IMR-90 (cell line): ENCODE measurements around the gene DHX57. TPM values are rescaled to one million over a fixed set of nuclear protein-coding genes. Genes with fewer than 3 reads are reported as not detected.

ENCODE experiments used
- ATAC-seq: fragments of 200-7000 bp; cut with Tn5 transposase; 2 replicates; pipeline ENCODE4 v1.9.1; 2020; ENCODE audit warnings: low read depth, mild to moderate bottlenecking, moderate library complexity
- BruUV-seq: library from RNA; stranded (reverse); fragments of 400-500 nt; replicated peaks from 2 replicates; lab custom pipeline; 2021; lab: Mats Ljungman, UMichigan
- CTCF ChIA-PET: fragments of 300-600 bp; formaldehyde crosslinking; extraction: SDS; loops from one replicate; lab custom pipeline; 2021; ENCODE audit warnings: antibody characterized with exemption; lab: Yijun Ruan, JAX
- POLR2A ChIA-PET: fragments of 300-600 bp; sonication (Branson Sonifier 250); formaldehyde crosslinking; loops from one replicate; lab custom pipeline; 2022; ENCODE audit warnings: antibody characterized with exemption; ENCODE audit not compliant: unreplicated experiment; lab: Charles Lee
- DNase-seq: peaks from one replicate; pipeline ENCODE4 v3.0.0; 2013
- H2AFZ ChIP-seq: replicated peaks from 2 replicates; pipeline ENCODE3; 2013; ENCODE audit warnings: low read length, mild to moderate bottlenecking; ENCODE audit not compliant: poor library complexity
- H2AK5ac ChIP-seq: 2 replicates; pipeline ENCODE4 v1.6.1; 2013; ENCODE audit warnings: low read depth, low read length, inconsistent platforms
- H2AK9ac ChIP-seq: replicated peaks from 2 replicates; pipeline ENCODE3; 2013; ENCODE audit warnings: mild to moderate bottlenecking, low read depth, low read length, moderate library complexity; ENCODE audit not compliant: poor library complexity
- H2BK120ac ChIP-seq: 2 replicates; pipeline ENCODE4 v1.6.1; 2013; ENCODE audit warnings: low read depth, low read length, inconsistent platforms
- H2BK15ac ChIP-seq: 3 replicates; pipeline ENCODE4 v1.6.1; 2013; ENCODE audit warnings: low read depth, low read length, inconsistent platforms
- H2BK20ac ChIP-seq: 2 replicates; pipeline ENCODE4 v1.6.1; 2013; ENCODE audit warnings: low read depth, mild to moderate bottlenecking, inconsistent platforms, low read length, moderate library complexity
- H2BK5ac ChIP-seq: 2 replicates; pipeline ENCODE4 v1.6.1; 2013; ENCODE audit warnings: mild to moderate bottlenecking, low read depth, low read length, inconsistent platforms; ENCODE audit not compliant: poor library complexity, severe bottlenecking
- H3K14ac ChIP-seq: replicated peaks from 2 replicates; pipeline ENCODE4 v1.6.1; 2013; ENCODE audit warnings: low read depth, low read length, inconsistent platforms
- H3K18ac ChIP-seq: 2 replicates; pipeline ENCODE4 v1.6.1; 2013; ENCODE audit warnings: low read depth, low read length, control low read depth
- H3K23ac ChIP-seq: 2 replicates; pipeline ENCODE4 v1.6.1; 2013; ENCODE audit warnings: low read depth, low read length, inconsistent platforms
- H3K27ac ChIP-seq: 2 replicates; pipeline ENCODE4 v1.5.1; 2013; ENCODE audit warnings: mild to moderate bottlenecking, control low read depth, low read length; ENCODE audit not compliant: insufficient read depth
- H3K27me3 ChIP-seq: 2 replicates; pipeline ENCODE4 v1.6.1; 2013; ENCODE audit warnings: low read length; ENCODE audit not compliant: control insufficient read depth, insufficient read depth
- H3K36me3 ChIP-seq: 2 replicates; pipeline ENCODE4 v1.6.1; 2013; ENCODE audit warnings: low read length, mixed read lengths; ENCODE audit not compliant: control insufficient read depth, insufficient read depth
- H3K4ac ChIP-seq: 2 replicates; pipeline ENCODE4 v1.6.1; 2013; ENCODE audit warnings: low read depth, low read length, inconsistent platforms
- H3K4me1 ChIP-seq: 2 replicates; pipeline ENCODE4 v1.6.1; 2013; ENCODE audit warnings: low read length, mixed read lengths; ENCODE audit not compliant: control insufficient read depth, insufficient read depth
- H3K4me2 ChIP-seq: 2 replicates; pipeline ENCODE4 v1.6.1; 2013; ENCODE audit warnings: low read depth, mild to moderate bottlenecking, control low read depth, low read length, moderate library complexity
- H3K4me3 ChIP-seq: 2 replicates; pipeline ENCODE4 v1.5.1; 2013; ENCODE audit warnings: low read depth, mild to moderate bottlenecking, control low read depth, low read length, moderate library complexity; ENCODE audit not compliant: insufficient read depth
- H3K56ac ChIP-seq: 2 replicates; pipeline ENCODE4 v1.6.1; 2013; ENCODE audit warnings: low read length, inconsistent platforms; ENCODE audit not compliant: insufficient read depth; ENCODE audit errors: extremely low read depth
- H3K79me1 ChIP-seq, 2 experiments: 2 replicates each; pipeline ENCODE4 v1.6.1; 2013; ENCODE audit warnings: low read length in 2 of 2, inconsistent platforms in 1 of 2, low read depth in 1 of 2
- H3K9ac ChIP-seq: 2 replicates; pipeline ENCODE4 v1.6.1; 2013; ENCODE audit warnings: low read depth, low read length, control low read depth
- H3K9me1 ChIP-seq: 2 replicates; pipeline ENCODE4 v1.6.1; 2013; ENCODE audit warnings: low read length, inconsistent platforms; ENCODE audit not compliant: insufficient read depth
- H3K9me3 ChIP-seq: 2 replicates; pipeline ENCODE4 v1.6.1; 2013; ENCODE audit warnings: low read length; ENCODE audit not compliant: control insufficient read depth, insufficient read depth
- H4K20me1 ChIP-seq: 2 replicates; pipeline ENCODE4 v1.6.1; 2013; ENCODE audit warnings: low read length, inconsistent platforms; ENCODE audit not compliant: insufficient read depth
- H4K5ac ChIP-seq: 2 replicates; pipeline ENCODE4 v1.6.1; 2013; ENCODE audit warnings: mild to moderate bottlenecking, low read depth, low read length, control low read depth
- H4K8ac ChIP-seq, 2 experiments: 2 replicates each; pipeline ENCODE4 v1.6.1; 2013; ENCODE audit warnings: low read depth in 2 of 2, low read length in 2 of 2, control low read depth in 1 of 2, inconsistent platforms in 1 of 2
- H4K91ac ChIP-seq: 2 replicates; pipeline ENCODE4 v1.6.1; 2013; ENCODE audit warnings: low read depth, low read length, inconsistent platforms; ENCODE audit not compliant: insufficient read depth
- BHLHE40 ChIP-seq: fragments of 150-350 bp; IDR thresholded peaks from 2 replicates; pipeline ENCODE4 v1.6.1; 2016; ENCODE audit warnings: mild to moderate bottlenecking, low read depth, low read length
- CEBPB ChIP-seq: IDR thresholded peaks from 2 replicates; pipeline ENCODE4 v1.6.1; 2012; ENCODE audit warnings: low read depth, low read length, improper control_type of control experiment
- CHD1 ChIP-seq: IDR thresholded peaks from 2 replicates; pipeline ENCODE4 v1.6.1; 2012; ENCODE audit warnings: low read depth, low read length, improper control_type of control experiment
- CTCF ChIP-seq: conservative IDR thresholded peaks from 2 replicates; pipeline ENCODE4 v1.5.1; 2012; ENCODE audit warnings: mild to moderate bottlenecking, low read depth, low read length, improper control_type of control experiment
- ELK1 ChIP-seq: fragments of 150-350 bp; IDR thresholded peaks from 2 replicates; pipeline ENCODE4 v1.6.1; 2016; ENCODE audit warnings: low read depth, mild to moderate bottlenecking, low read length, moderate library complexity, borderline replicate concordance
- FOS ChIP-seq: fragments of 150-350 bp; IDR thresholded peaks from 2 replicates; pipeline ENCODE4 v1.6.1; 2016; ENCODE audit warnings: low read depth, low read length
- MAFK ChIP-seq: IDR thresholded peaks from 2 replicates; pipeline ENCODE4 v1.6.1; 2012; ENCODE audit warnings: low read depth, low read length, improper control_type of control experiment
- MAZ ChIP-seq: IDR thresholded peaks from 2 replicates; pipeline ENCODE4 v1.6.1; 2012; ENCODE audit warnings: low read depth, mild to moderate bottlenecking, low read length, improper control_type of control experiment, moderate library complexity, borderline replicate concordance
- MXI1 ChIP-seq: IDR thresholded peaks from 2 replicates; pipeline ENCODE4 v1.6.1; 2012; ENCODE audit warnings: low read depth, mild to moderate bottlenecking, low read length, moderate library complexity, borderline replicate concordance
- NFE2L2 ChIP-seq: fragments of 150-350 bp; IDR thresholded peaks from 2 replicates; pipeline ENCODE4 v1.6.1; 2016; ENCODE audit warnings: low read depth, mild to moderate bottlenecking, low read length
- POLR2A ChIP-seq: IDR thresholded peaks from 2 replicates; pipeline ENCODE4 v1.6.1; 2012; ENCODE audit warnings: mild to moderate bottlenecking, low read depth, low read length
- RAD21 ChIP-seq: IDR thresholded peaks from 2 replicates; pipeline ENCODE4 v1.6.1; 2012; ENCODE audit warnings: low read length, improper control_type of control experiment
- RFX5 ChIP-seq: IDR thresholded peaks from 2 replicates; pipeline ENCODE4 v1.8.0; 2012; ENCODE audit warnings: low read depth, mild to moderate bottlenecking, low read length, moderate library complexity
- SMC3 ChIP-seq: fragments of 150-350 bp; IDR thresholded peaks from 2 replicates; pipeline ENCODE4 v1.6.1; 2016; ENCODE audit warnings: low read depth, mild to moderate bottlenecking, antibody characterized with exemption, low read length, moderate library complexity
- USF2 ChIP-seq: fragments of 150-350 bp; IDR thresholded peaks from 2 replicates; pipeline ENCODE4 v1.6.1; 2017; ENCODE audit warnings: mild to moderate bottlenecking, antibody characterized with exemption, low read length, low read depth
- WGBS, 2 experiments: methylation state at CpG; one replicate each; pipeline versions ENCODE4 v1.1.5 to v1.1.7; 2013; ENCODE audit warnings: missing lambda C conversion rate in 2 of 2; ENCODE audit not compliant: insufficient read length in 1 of 2; ENCODE audit errors: extremely low coverage in 2 of 2; 5-methylcytosine and 5-hydroxymethylcytosine counted together
- dilution Hi-C: fragments of 300-500 bp; cut with HindIII; formaldehyde crosslinking; loops from one replicate; pipeline ENCODE4 v1.14.3; 2018; ENCODE audit warnings: low sequenced_read_pairs; ENCODE audit not compliant: unreplicated experiment
- in situ Hi-C: fragments of 300-500 bp; cut with MboI; formaldehyde crosslinking; loops from 3 replicates; pipeline ENCODE4 v1.14.3; 2019; ENCODE audit warnings: low sequenced_read_pairs, inconsistent platforms, mixed read lengths
- intact Hi-C: fragments of 100-400 bp; cut with micrococcal nuclease; formaldehyde crosslinking; loops from 2 replicates; pipeline ENCODE4 v1.10.0; 2022
- polyA plus RNA-seq, 3 experiments: library from polyadenylated mRNA; depleted of rRNA; stranded (reverse); fragments of >200 nt; gene quantifications; 2 replicates each; pipeline ENCODE4 v1.2.3, GENCODE V29; 2012; ENCODE audit warnings: low replicate concordance in 1 of 3
- total RNA-seq: library from RNA; depleted of rRNA; stranded (reverse); fragments of >200 nt; gene quantifications from 2 replicates; pipeline ENCODE4 v1.2.3, GENCODE V29; 2012

DHX57 gene
- total and polyA plus RNA-seq, 2 of the 4 experiments (the other 2 are of a cell fraction) = 9.5 to 24.4 TPM

- no peak overlapping the region for H3K14ac ChIP-seq
- TF ChIP-seq BHLHE40 (no peak), NFE2L2 (no peak), FOS (no peak), MXI1 (no peak), MAFK (no peak), ELK1 (no peak), POLR2A (no peak), CEBPB (no peak), RAD21 (no peak), CHD1 (no peak), RFX5 (no peak), USF2 (no peak), MAZ (no peak), SMC3 (no peak), CTCF (no peak)
- H4K5ac ChIP-seq = no peak overlapping the region
- no peak overlapping the region for H3K18ac ChIP-seq
- peaks cover 3% of the 10 kb centered on the region; the same call in 1 of the 2 replicates for H3K9me1 ChIP-seq
- POLR2A ChIA-PET = interaction anchor here (0.5 kb wide), 1 partner anchor 19 kb away, joined by 3 read pairs; no protein-coding TSS in a partner anchor
- no peak overlapping the region for H3K4me3 ChIP-seq
- H2AK9ac ChIP-seq = no peak overlapping the region
- H3K56ac ChIP-seq = no peak overlapping the region
- no peak overlapping the region for H2AK5ac ChIP-seq
- H3K79me1 ChIP-seq = no peaks in the 10 kb centered on the region
- H3K9ac ChIP-seq = no peak overlapping the region
- no peak overlapping the region for H2BK5ac ChIP-seq
- H3K23ac ChIP-seq = no peak overlapping the region
- no peak overlapping the region for H2BK15ac ChIP-seq
- no peak overlapping the region for H3K27ac ChIP-seq
- no peak for ATAC-seq
- H3K27me3 ChIP-seq = no peaks in the 10 kb centered on the region
- H2AFZ ChIP-seq = no peak overlapping the region
- no peak overlapping the region for H3K4me2 ChIP-seq
- in situ Hi-C loops = no loop called here
- no peak overlapping the region for H3K4ac ChIP-seq
- H3K36me3 ChIP-seq = no peaks in the 10 kb centered on the region
- no peaks in the 10 kb centered on the region for H4K20me1 ChIP-seq
- H2BK120ac ChIP-seq = no peak overlapping the region
- no peak overlapping the region for H2BK20ac ChIP-seq
- dilution Hi-C loops = no loop called here
- no TSS peak for BruUV-seq
- H4K8ac ChIP-seq = no peak overlapping the region
- WGBS, 2 experiments = no CpG with 5 or more reads among the region's 4 CpGs
- CTCF ChIA-PET = no interaction called here
- peaks cover 6% of the 10 kb centered on the region for H3K4me1 ChIP-seq
- H4K91ac ChIP-seq = no peak overlapping the region
- no peak for DNase-seq
- intact Hi-C loops = no loop called here
- no peaks in the 10 kb centered on the region for H3K9me3 ChIP-seq
Measured at GRCh38 chr2:38763728-38764127, 112.0 kb downstream of the DHX57 start.
